ENCODE data around the gene DONSON.
A peak's percentile ranks its signal among the peaks of the same experiment; 100 is the strongest.

DONSON gene

DNA sequence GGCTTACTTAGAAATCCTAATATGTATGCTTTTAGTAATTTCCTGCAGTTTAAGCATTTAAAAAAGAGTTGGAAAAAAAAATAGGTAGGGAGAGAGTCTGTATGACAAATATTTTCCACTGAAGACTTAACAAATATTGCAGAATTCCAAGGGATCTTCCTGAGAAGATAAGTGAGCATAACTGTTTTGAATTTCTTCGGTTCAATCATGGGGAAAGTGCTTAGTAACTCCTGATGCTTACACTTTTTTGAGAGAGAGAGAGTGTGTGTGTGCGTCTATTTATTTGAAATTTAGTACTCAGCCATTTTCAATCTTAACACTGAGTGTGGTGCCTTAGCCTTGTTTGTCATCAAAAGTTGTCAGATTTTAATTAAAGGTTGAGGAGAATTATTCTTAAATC, 27.1 kb downstream of the DONSON start:
- DNase-seq (ENCODE audit: low read depth in 3 of 3): no peak

DNA sequence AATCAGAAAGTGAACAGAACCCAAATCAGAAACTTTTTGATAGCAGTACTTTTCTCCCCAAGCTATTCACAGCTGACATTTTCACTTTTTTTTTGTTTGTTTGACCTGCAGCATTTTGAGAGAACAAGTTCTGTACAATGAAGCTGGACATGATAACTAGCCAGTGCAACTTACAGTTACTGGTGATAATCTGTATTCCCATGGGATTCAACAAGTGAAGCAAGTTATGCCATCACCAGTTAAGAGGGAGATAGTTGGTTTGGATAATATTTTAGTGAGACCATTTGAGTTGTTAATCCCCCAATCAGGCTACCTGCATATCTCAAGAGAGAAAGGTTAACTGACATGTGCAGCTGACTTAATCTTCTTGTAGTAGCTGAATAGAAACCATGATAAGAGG, 27.5 kb downstream of the DONSON start:
- no peak for DNase-seq (ENCODE audit: low read depth in 3 of 3)

DNA sequence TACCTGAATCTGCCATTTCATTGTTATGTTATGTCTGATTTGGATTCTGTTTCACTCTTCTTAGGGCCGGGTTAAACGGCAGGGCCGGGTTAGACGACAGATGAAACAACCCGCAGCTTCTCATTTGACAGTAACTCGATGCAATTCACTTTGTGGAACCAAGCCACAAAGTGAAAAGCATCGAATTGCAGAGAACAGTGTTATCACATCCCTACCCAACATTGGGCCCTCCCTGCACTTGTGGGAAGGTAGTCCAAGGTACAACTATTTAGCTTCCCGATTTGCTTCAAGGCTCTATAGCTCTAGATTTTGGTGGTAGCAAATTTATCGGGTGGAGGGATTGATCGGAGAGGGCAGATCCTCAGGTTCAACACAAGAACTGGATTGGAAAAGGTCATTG, 28.7 kb downstream of the DONSON start:
- DNase-seq (ENCODE audit: low read depth in 3 of 3): no peak

DNA sequence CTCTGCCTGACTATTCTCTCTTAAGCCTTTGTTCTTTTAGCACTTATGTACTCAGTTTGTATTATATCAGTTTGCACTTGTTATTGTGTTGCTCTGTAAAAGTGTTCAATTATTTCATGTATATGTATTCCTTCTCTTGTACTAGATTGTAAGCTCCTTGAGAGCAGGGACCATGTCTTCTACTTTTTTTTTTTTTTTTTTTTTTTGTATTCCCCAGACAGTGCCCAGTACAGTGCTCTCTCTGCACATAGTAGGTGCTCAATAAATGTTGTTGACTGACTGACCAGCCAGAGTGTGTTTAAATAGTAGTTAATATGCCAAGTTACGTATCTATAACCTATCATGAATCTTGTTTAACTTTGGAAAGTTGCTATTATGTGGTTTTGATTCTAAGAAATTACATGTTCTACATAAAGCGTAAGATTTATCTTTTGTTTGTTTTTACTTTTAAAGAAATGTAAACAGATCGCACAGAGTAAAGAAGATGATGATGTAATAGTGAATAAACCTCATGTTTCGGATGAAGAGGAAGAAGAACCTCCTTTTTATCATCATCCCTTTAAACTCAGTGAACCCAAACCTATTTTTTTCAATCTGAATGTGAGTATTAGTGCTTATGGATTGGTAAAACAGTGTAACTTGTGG, 29.6 kb downstream of the DONSON start:
- no peak for DNase-seq (ENCODE audit: low read depth in 3 of 3)

DNA sequence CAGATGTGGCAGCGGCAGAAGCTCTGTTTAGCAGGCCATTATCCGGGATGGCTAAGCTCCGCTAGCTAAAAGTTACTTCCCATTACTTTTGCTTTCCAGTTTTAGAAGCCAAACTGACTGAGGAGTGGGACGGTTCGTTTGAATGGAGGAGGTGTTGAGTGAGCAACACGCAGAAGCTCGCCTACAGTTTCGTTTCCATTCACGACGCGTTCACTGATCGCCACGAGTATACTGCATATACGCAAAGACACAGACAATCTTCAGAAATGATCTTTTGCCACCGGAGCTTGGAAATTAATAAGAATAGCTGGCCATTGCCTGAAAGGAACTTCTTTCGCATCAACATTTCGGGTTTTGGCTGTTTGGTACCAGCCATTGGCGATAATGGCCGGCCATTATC, 31.0 kb downstream of the DONSON start:
- DNase-seq (ENCODE audit: low read depth in 3 of 3): no peak

DNA sequence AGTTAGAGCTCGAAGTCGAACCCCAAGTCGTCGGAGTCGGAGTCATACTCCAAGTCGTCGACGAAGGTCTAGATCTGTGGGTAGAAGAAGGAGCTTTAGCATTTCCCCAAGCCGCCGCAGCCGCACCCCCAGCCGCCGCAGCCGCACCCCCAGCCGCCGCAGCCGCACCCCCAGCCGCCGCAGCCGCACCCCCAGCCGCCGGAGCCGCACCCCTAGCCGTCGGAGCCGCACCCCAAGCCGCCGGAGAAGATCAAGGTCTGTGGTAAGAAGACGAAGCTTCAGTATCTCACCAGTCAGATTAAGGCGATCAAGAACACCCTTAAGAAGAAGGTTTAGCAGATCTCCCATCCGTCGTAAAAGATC, 33.5 kb downstream of the DONSON start:
- DNase-seq (ENCODE audit: low read depth in 3 of 3): no peak

DNA sequence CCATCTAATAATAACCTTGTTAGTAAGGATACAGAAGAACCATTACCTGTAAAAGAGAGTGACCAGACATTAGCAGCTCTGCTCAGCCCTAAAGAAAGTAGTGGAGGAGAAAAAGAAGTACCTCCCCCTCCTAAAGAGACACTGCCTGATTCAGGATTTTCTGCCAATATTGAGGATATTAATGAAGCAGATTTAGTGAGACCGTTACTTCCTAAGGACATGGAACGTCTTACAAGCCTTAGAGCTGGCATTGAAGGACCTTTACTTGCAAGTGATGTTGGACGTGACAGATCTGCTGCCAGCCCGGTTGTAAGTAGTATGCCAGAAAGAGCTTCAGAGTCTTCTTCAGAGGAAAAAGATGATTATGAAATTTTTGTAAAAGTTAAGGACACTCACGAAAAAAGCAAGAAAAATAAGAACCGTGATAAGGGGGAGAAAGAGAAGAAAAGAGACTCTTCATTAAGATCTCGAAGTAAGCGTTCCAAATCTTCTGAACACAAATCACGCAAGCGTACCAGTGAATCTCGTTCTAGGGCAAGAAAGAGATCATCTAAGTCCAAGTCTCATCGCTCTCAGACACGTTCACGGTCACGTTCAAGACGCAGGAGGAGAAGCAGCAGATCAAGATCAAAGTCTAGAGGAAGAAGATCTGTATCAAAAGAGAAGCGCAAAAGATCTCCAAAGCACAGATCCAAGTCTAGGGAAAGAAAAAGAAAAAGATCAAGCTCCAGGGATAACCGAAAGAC, 34.1 kb downstream of the DONSON start:
- no peak for DNase-seq (ENCODE audit: low read depth in 3 of 3)

DNA sequence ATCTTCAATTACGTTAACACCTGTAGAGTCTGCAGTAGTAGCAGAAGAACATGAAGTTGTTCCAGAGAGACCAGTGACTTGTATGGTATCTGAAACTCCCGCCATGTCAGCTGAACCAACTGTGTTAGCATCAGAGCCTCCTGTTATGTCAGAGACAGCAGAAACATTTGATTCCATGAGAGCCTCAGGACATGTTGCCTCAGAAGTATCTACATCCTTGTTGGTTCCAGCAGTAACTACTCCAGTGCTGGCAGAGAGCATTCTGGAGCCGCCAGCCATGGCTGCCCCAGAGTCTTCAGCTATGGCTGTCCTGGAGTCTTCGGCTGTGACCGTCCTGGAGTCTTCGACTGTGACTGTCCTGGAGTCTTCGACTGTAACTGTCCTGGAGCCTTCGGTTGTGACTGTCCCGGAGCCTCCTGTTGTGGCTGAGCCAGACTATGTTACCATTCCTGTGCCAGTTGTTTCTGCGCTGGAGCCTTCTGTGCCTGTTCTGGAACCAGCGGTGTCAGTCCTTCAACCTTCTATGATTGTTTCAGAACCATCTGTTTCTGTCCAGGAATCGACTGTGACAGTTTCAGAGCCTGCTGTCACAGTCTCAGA, 35.4 kb downstream of the DONSON start:
- DNase-seq (ENCODE audit: low read depth in 3 of 3): no peak

DNA sequence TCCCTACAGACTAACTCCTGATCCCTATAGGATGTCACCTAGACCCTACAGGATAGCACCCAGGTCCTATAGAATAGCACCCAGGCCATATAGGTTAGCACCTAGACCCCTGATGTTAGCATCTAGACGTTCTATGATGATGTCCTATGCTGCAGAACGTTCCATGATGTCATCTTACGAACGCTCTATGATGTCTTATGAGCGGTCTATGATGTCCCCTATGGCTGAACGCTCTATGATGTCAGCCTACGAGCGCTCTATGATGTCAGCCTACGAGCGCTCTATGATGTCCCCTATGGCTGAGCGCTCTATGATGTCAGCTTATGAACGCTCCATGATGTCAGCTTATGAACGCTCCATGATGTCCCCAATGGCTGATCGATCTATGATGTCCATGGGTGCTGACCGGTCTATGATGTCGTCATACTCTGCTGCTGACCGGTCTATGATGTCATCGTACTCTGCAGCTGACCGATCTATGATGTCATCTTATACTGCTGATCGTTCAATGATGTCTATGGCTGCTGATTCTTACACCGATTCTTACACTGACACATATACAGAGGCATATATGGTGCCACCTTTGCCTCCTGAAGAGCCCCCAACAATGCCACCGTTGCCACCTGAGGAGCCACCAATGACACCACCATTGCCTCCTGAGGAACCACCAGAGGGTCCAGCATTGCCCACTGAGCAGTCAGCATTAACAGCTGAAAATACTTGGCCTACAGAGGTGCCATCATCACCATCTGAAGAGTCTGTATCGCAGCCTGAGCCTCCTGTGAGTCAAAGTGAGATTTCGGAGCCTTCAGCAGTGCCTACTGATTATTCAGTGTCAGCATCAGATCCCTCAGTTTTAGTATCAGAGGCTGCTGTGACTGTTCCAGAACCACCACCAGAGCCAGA, 36.1 kb downstream of the DONSON start:
- DNase-seq (ENCODE audit: low read depth in 3 of 3): no peak

DNA sequence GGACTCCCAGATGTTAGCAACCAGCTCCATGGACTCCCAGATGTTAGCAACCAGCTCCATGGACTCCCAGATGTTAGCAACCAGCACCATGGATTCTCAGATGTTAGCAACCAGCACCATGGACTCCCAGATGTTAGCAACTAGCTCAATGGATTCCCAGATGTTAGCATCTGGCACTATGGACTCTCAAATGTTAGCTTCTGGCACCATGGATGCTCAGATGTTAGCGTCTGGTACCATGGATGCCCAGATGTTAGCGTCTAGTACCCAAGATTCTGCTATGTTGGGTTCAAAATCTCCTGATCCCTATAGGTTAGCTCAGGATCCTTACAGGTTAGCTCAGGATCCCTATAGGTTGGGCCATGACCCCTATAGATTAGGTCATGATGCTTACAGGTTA, 36.8 kb downstream of the DONSON start:
- no peak for DNase-seq (ENCODE audit: low read depth in 3 of 3)

DNA sequence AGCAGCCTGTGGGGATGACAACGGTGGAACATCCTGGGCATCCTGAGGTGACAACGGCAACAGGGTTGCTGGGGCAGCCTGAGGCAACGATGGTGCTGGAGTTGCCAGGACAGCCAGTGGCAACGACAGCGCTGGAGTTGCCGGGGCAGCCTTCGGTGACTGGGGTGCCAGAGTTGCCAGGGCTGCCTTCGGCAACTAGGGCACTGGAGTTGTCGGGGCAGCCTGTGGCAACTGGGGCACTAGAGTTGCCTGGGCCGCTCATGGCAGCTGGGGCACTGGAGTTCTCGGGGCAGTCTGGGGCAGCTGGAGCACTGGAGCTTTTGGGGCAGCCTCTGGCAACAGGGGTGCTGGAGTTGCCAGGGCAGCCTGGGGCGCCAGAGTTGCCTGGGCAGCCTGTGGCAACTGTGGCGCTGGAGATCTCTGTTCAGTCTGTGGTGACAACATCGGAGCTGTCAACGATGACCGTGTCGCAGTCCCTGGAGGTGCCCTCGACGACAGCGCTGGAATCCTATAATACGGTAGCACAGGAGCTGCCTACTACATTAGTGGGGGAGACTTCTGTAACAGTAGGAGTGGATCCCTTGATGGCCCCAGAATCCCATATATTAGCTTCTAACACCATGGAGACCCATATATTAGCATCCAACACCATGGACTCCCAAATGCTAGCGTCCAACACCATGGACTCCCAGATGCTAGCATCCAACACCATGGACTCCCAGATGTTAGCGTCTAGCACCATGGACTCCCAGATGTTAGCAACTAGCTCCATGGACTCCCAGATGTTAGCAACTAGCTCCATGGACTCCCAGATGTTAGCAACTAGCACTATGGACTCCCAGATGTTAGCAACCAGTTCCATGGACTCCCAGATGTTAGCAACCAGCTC, 37.5 kb downstream of the DONSON start:
- DNase-seq (ENCODE audit: low read depth in 3 of 3): no peak

DNA sequence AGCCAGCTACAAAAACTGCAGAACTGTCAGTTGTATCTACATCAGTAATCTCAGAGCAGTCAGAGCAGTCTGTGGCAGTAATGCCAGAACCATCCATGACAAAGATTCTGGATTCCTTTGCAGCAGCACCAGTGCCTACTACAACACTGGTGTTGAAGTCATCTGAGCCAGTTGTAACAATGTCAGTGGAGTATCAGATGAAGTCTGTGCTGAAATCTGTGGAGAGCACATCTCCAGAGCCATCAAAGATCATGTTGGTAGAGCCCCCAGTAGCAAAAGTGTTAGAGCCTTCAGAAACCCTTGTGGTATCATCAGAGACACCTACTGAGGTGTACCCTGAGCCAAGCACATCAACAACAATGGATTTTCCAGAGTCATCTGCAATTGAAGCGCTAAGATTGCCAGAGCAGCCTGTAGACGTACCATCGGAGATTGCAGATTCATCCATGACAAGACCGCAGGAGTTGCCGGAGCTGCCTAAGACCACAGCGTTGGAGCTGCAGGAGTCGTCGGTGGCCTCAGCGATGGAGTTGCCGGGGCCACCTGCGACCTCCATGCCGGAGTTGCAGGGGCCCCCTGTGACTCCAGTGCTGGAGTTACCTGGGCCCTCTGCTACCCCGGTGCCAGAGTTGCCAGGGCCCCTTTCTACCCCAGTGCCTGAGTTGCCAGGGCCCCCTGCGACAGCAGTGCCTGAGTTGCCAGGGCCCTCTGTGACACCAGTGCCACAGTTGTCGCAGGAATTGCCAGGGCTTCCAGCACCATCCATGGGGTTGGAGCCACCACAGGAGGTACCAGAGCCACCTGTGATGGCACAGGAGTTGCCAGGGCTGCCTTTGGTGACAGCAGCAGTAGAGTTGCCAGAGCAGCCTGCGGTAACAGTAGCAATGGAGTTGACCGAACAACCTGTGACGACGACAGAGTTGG, 38.4 kb downstream of the DONSON start:
- DNase-seq (ENCODE audit: low read depth in 3 of 3): no peak

DNA sequence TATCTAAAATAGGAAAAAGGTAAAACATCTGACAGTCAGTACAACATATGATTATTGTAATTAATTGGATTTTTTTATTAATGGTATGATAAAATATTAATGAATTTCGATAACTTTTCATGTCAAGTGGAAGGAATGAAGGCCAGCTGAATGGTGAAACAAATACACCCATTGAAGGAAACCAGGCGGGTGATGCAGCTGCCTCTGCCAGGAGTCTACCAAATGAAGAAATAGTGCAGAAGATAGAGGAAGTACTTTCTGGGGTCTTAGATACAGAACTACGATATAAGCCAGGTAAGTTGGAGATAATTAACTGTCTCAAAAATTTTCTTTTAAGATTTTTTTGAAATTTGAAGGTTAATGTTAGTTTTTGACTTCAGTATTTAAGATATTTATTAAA, 42.4 kb downstream of the DONSON start:
- no peak for DNase-seq (ENCODE audit: low read depth in 3 of 3)

DNA sequence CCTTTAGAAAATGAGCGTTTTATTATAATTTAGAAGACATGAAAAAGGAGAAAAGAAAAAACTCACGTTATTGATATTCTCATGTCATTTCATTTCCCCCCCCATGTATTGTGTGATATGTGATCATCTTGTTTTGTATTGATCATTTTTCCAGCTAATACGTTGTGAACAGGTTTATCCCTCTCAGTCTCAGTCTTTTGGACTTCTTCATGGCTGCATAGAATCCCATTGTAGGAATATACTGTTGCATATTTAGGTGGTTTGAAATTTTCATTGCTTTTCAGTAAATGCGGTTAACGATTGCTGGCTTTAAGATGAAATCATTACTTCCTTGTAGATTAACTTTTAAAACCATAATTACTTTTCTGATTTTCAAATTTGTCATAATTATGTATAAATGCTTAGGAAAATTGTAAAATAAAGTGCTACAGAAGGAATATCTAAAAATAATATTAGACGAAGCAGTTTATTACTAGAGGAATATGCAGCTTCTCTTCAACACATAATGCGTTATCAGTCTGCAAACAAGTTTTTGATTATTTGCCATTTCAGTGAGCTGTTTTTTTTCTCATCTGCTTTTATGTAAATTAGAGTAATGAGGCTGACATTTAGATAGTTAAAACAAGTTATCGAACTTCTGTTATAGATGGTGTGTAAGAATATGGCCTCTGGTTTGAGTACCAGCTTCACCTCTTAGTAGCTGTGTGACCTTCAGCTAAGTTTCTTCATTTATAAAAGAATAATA, 43.9 kb downstream of the DONSON start:
- no peak for DNase-seq (ENCODE audit: low read depth in 3 of 3)

DNA sequence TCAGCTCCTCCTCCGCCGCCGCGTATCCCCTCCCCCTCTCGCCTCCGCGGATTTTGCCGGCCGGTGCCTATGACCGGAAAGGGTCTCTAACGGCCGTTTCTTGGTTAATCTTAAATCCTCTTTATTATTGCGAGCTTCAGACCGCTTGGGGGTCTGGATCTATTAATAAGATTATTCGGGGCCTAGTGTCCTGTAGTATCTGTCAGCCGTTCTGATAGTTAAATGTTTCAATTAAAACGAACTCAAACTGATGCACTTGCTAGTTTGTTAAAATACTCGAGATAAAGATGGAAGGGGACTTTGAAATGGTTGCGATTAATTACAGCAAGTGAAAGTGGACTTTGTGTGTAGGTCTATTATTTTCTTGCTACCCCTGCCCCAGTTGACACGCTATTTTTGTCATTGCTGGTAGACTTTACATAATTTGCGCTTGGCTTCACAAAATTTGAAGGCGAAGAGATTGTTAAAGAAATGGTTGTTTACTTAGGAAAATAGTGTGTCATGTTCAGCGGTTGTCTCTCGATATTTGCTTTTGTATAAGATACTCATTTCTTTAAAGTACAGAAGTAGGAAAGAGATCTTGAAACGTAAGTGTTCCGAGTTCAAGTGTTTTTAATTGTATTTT, 44.9 kb downstream of the DONSON start:
- peak; percentile 59 to 73 (median 64) for DNase-seq (ENCODE audit: low read depth in 3 of 3)

DNA sequence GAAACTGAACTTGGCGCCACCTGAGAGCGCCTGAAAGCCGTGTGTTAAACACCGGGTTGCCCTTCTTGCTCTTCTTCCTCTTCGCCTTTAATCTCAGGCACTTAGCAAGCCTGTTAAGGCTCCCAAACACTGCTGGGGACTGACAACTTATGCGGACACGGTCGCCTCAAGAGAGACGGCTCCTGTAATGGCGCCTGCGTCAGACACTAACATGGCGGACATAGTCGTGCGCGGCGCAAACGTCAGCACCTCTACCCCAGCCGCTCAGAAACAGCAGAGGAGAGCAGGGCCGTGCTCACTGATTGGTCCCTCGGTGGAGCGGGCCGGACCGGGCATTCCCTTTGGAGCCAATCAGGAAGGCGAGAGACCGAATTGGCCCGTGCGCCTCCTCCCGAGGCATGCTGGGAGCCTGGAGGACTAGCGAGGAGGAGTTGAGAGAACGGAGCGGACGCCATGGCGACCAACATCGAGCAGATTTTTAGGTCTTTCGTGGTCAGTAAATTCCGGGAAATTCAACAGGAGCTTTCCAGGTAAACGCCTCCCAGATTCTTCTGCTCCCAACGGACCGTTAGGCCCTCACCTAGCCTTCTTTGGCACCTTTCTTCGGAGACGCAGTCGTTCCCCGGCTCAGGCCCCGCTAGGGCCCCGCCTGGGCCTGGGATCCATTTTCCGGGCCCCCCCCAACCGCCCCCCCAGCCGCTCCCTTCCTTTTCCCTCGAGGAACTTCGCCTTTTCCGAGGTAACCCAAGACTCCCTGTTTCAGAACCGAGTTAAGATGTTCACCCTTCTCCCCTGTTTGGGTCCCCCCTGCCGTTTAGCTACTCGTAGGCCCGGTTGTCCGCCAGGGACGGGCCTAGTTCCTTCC, 45.6 kb downstream of the DONSON start, which contains the start of gene SON:
SON (plus strand) TSS at position 399 of the 865 bp plus-strand sequence; CDS start at position 454, 55 bp downstream.
- peak; percentile 90 to 99 (median 92) for DNase-seq (ENCODE audit: low read depth in 3 of 3)

DNA sequence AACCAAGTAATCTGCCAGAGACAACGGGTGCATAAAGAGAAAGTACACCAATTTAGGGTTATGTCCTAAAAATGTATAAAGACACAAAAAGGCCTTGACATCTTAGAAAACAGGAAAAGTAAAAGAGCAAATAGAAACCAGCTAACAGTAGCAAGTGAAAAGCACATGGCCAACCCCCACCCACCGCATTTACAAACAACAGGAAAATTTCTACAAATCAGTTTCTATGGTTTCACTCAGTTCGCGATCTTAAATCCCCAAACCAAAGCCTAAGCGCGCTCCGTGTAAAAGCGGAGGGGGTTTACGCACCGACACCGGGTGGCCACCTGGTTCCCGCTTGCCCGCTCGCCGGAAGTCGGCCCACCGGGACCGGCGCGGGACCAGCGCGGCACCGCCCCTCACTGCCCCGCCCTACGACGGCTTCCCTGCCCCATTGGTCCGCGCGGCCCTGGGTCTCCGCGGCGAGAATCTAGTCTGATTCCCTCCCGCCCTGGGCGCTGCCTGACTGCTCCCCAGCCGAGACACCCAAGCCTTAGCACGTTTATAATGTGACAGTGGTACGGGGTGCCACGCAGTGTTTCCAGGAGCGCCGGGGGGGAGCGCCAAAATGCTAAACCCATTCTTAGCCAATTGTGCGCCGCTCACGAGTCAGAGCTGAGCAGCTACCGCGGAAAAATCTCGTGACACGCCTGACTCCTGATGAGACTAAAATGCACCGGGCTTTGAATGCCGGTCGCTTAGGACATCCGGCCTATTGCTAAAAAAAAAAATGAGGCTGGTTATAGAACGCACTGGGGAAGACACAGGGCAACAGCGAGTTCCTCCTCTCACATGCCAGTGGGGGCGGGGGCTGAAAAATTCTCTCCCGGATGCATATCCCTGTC, 46.5 kb downstream of the DONSON start, which contains the start of gene GART:
GART (minus strand) TSS at position 362 of the 884 bp plus-strand sequence. CDS start 2,802 bp downstream, outside the sequence.
- peak; percentile 74 to 82 (median 75) for DNase-seq (ENCODE audit: low read depth in 3 of 3)

All from stimulated activated CD4-positive, alpha-beta T cell treated with anti-CD3 and anti-CD28 coated beads, TNF-alpha, amount 100 ng/mL, for 48 hours (primary cell).